ENCODE results near the gene H2AZ2.
"Not testable (repeated sequence)": the region's sequence is repeated elsewhere in the genome, so short reads cannot be mapped to it uniquely, and the experiment has no call there.

Gene H2AZ2

GRCh38 chr7:44847509-44847919 lies 373 bp downstream of the H2AZ2 start:
- peak overlapping the region; percentile 91 for H3K4me3 ChIP-seq (ENCODE audit: low read depth, low read length)
- peak overlapping the region; percentile 86 for H3K9ac ChIP-seq (ENCODE audit: low read depth, low read length)
- no peaks in the 10 kb centered on the region for H3K27me3 ChIP-seq (ENCODE audit: control insufficient read depth, insufficient read depth, low read length)
- H3K4me1 ChIP-seq (ENCODE audit: control insufficient read depth, insufficient read depth, low read length), result no peaks in the 10 kb centered on the region
- H3K9me3 ChIP-seq (ENCODE audit: control insufficient read depth, insufficient read depth, low read length), result no peaks in the 10 kb centered on the region
- H3K36me3 ChIP-seq (ENCODE audit: control insufficient read depth, insufficient read depth, low read length), result peaks cover 2% of the 10 kb centered on the region
- H3K27ac ChIP-seq (ENCODE audit: low read depth, low read length), result peak overlapping the region; percentile 99

GRCh38 chr7:44846816-44847508 lies 925 bp downstream of the H2AZ2 start:
- H3K27me3 ChIP-seq (ENCODE audit: control insufficient read depth, insufficient read depth, low read length), result no peaks in the 10 kb centered on the region
- no peaks in the 10 kb centered on the region for H3K4me1 ChIP-seq (ENCODE audit: control insufficient read depth, insufficient read depth, low read length)
- H3K27ac ChIP-seq (ENCODE audit: low read depth, low read length), result peak overlapping the region; percentile 99
- H3K9me3 ChIP-seq (ENCODE audit: control insufficient read depth, insufficient read depth, low read length), result no peaks in the 10 kb centered on the region
- H3K36me3 ChIP-seq (ENCODE audit: control insufficient read depth, insufficient read depth, low read length), result peaks cover 8% of the 10 kb centered on the region
- peak overlapping the region; percentile 86 for H3K9ac ChIP-seq (ENCODE audit: low read depth, low read length)
- H3K4me3 ChIP-seq (ENCODE audit: low read depth, low read length), result peak overlapping the region; percentile 91

- peak overlapping the region; percentile 91 for H3K4me3 ChIP-seq (ENCODE audit: low read depth, low read length)
- not testable (repeated sequence) for H3K9me3 ChIP-seq (ENCODE audit: control insufficient read depth, insufficient read depth, low read length); H3K9ac ChIP-seq (ENCODE audit: low read depth, low read length); H3K27ac ChIP-seq (ENCODE audit: low read depth, low read length); H3K4me1 ChIP-seq (ENCODE audit: control insufficient read depth, insufficient read depth, low read length); H3K27me3 ChIP-seq (ENCODE audit: control insufficient read depth, insufficient read depth, low read length)
- peaks cover 12% of the 10 kb centered on the region for H3K36me3 ChIP-seq (ENCODE audit: control insufficient read depth, insufficient read depth, low read length)
These were observed 1.5 kb downstream of the H2AZ2 start for GRCh38 chr7:44846390-44846789.

- Histone ChIP-seq H3K9ac (ENCODE audit: low read depth, low read length) (no peak overlapping the region), H3K36me3 (ENCODE audit: control insufficient read depth, insufficient read depth, low read length) (peaks cover 21% of the 10 kb centered on the region), H3K27ac (ENCODE audit: low read depth, low read length) (no peak overlapping the region), H3K4me1 (ENCODE audit: control insufficient read depth, insufficient read depth, low read length) (no peaks in the 10 kb centered on the region), H3K9me3 (ENCODE audit: control insufficient read depth, insufficient read depth, low read length) (no peaks in the 10 kb centered on the region), H3K27me3 (ENCODE audit: control insufficient read depth, insufficient read depth, low read length) (no peaks in the 10 kb centered on the region), H3K4me3 (ENCODE audit: low read depth, low read length) (0 out of 2 replicates have a peak overlapping the region, but pooled peaks have one; percentile 91)
These were observed 2.4 kb downstream of the H2AZ2 start for GRCh38 chr7:44845451-44845850.

- not testable (repeated sequence) for H3K4me3 ChIP-seq (ENCODE audit: low read depth, low read length); H3K27ac ChIP-seq (ENCODE audit: low read depth, low read length); H3K4me1 ChIP-seq (ENCODE audit: control insufficient read depth, insufficient read depth, low read length); H3K27me3 ChIP-seq (ENCODE audit: control insufficient read depth, insufficient read depth, low read length); H3K9ac ChIP-seq (ENCODE audit: low read depth, low read length); H3K9me3 ChIP-seq (ENCODE audit: control insufficient read depth, insufficient read depth, low read length)
- peaks cover 35% of the 10 kb centered on the region for H3K36me3 ChIP-seq (ENCODE audit: control insufficient read depth, insufficient read depth, low read length)
These were observed 4.4 kb downstream of the H2AZ2 start for GRCh38 chr7:44843440-44843839.

- H3K4me1 ChIP-seq (ENCODE audit: control insufficient read depth, insufficient read depth, low read length); H3K27me3 ChIP-seq (ENCODE audit: control insufficient read depth, insufficient read depth, low read length); H3K9ac ChIP-seq (ENCODE audit: low read depth, low read length); H3K27ac ChIP-seq (ENCODE audit: low read depth, low read length); H3K4me3 ChIP-seq (ENCODE audit: low read depth, low read length); H3K9me3 ChIP-seq (ENCODE audit: control insufficient read depth, insufficient read depth, low read length): not testable (repeated sequence)
- H3K36me3 ChIP-seq (ENCODE audit: control insufficient read depth, insufficient read depth, low read length), result peaks cover 39% of the 10 kb centered on the region
These were observed 5.2 kb downstream of the H2AZ2 start for GRCh38 chr7:44842675-44843074.

- Histone ChIP-seq H3K36me3 (ENCODE audit: control insufficient read depth, insufficient read depth, low read length) (peaks cover 65% of the 10 kb centered on the region), H3K9me3 (ENCODE audit: control insufficient read depth, insufficient read depth, low read length) (no peaks in the 10 kb centered on the region), H3K27me3 (ENCODE audit: control insufficient read depth, insufficient read depth, low read length) (no peaks in the 10 kb centered on the region), H3K9ac (ENCODE audit: low read depth, low read length) (no peak overlapping the region), H3K4me3 (ENCODE audit: low read depth, low read length) (no peak overlapping the region), H3K4me1 (ENCODE audit: control insufficient read depth, insufficient read depth, low read length) (no peaks in the 10 kb centered on the region), H3K27ac (ENCODE audit: low read depth, low read length) (no peak overlapping the region)
These were observed 9.1 kb downstream of the H2AZ2 start for GRCh38 chr7:44838751-44839150.

GRCh38 chr7:44827567-44827966 lies 20.3 kb downstream of the H2AZ2 start:
- Histone ChIP-seq H3K4me1 (ENCODE audit: control insufficient read depth, insufficient read depth, low read length) (no peaks in the 10 kb centered on the region), H3K9me3 (ENCODE audit: control insufficient read depth, insufficient read depth, low read length) (no peaks in the 10 kb centered on the region), H3K36me3 (ENCODE audit: control insufficient read depth, insufficient read depth, low read length) (peaks cover 67% of the 10 kb centered on the region), H3K9ac (ENCODE audit: low read depth, low read length) (no peak overlapping the region), H3K4me3 (ENCODE audit: low read depth, low read length) (no peak overlapping the region), H3K27ac (ENCODE audit: low read depth, low read length) (no peak overlapping the region), H3K27me3 (ENCODE audit: control insufficient read depth, insufficient read depth, low read length) (no peaks in the 10 kb centered on the region)

- Histone ChIP-seq H3K4me3 (ENCODE audit: low read depth, low read length) (no peak overlapping the region), H3K9ac (ENCODE audit: low read depth, low read length) (no peak overlapping the region), H3K27ac (ENCODE audit: low read depth, low read length) (no peak overlapping the region), H3K36me3 (ENCODE audit: control insufficient read depth, insufficient read depth, low read length) (peaks cover 41% of the 10 kb centered on the region), H3K9me3 (ENCODE audit: control insufficient read depth, insufficient read depth, low read length) (no peaks in the 10 kb centered on the region), H3K27me3 (ENCODE audit: control insufficient read depth, insufficient read depth, low read length) (no peaks in the 10 kb centered on the region), H3K4me1 (ENCODE audit: control insufficient read depth, insufficient read depth, low read length) (no peaks in the 10 kb centered on the region)
These were observed 22.9 kb downstream of the H2AZ2 start for GRCh38 chr7:44824894-44825526.

GRCh38 chr7:44823255-44823781 lies 24.6 kb downstream of the H2AZ2 start:
- no peaks in the 10 kb centered on the region for H3K9me3 ChIP-seq (ENCODE audit: control insufficient read depth, insufficient read depth, low read length)
- no peak overlapping the region for H3K9ac ChIP-seq (ENCODE audit: low read depth, low read length)
- no peaks in the 10 kb centered on the region for H3K4me1 ChIP-seq (ENCODE audit: control insufficient read depth, insufficient read depth, low read length)
- H3K36me3 ChIP-seq (ENCODE audit: control insufficient read depth, insufficient read depth, low read length), result peaks cover 24% of the 10 kb centered on the region
- no peak overlapping the region for H3K4me3 ChIP-seq (ENCODE audit: low read depth, low read length)
- no peak overlapping the region for H3K27ac ChIP-seq (ENCODE audit: low read depth, low read length)
- no peaks in the 10 kb centered on the region for H3K27me3 ChIP-seq (ENCODE audit: control insufficient read depth, insufficient read depth, low read length)

GRCh38 chr7:44819292-44819691 lies 28.6 kb downstream of the H2AZ2 start:
- no peak overlapping the region for H3K27ac ChIP-seq (ENCODE audit: low read depth, low read length)
- H3K27me3 ChIP-seq (ENCODE audit: control insufficient read depth, insufficient read depth, low read length), result no peaks in the 10 kb centered on the region
- H3K9me3 ChIP-seq (ENCODE audit: control insufficient read depth, insufficient read depth, low read length), result no peaks in the 10 kb centered on the region
- H3K4me1 ChIP-seq (ENCODE audit: control insufficient read depth, insufficient read depth, low read length), result no peaks in the 10 kb centered on the region
- no peaks in the 10 kb centered on the region for H3K36me3 ChIP-seq (ENCODE audit: control insufficient read depth, insufficient read depth, low read length)
- no peak overlapping the region for H3K9ac ChIP-seq (ENCODE audit: low read depth, low read length)
- H3K4me3 ChIP-seq (ENCODE audit: low read depth, low read length), result no peak overlapping the region
